Testis (tissue), 3 donors: ENCODE measurements around the gene ARHGAP5. TPM values are rescaled to one million over a fixed set of nuclear protein-coding genes. Genes with fewer than 3 reads are reported as not detected.
"Not testable (repeated sequence)": the region's sequence is repeated elsewhere in the genome, so short reads cannot be mapped to it uniquely, and the experiment has no call there.

Experiments used
- DNase-seq: peaks from one replicate; pipeline ENCODE4 v3.0.0-alpha.2; 2019
- H3K27ac ChIP-seq, 2 donors: fragments of 200-600 bp; sonication (generic); one replicate each; pipeline ENCODE4 v1.5.1; 2019
- H3K27me3 ChIP-seq: fragments of 200-600 bp; sonication (generic); one replicate; pipeline ENCODE4 v1.5.1; 2019
- H3K36me3 ChIP-seq: fragments of 200-600 bp; sonication (generic); one replicate; pipeline ENCODE4 v1.5.1; 2017; ENCODE audit warnings: low read depth; ENCODE audit errors: missing control alignments
- H3K4me1 ChIP-seq: fragments of 200-600 bp; sonication (generic); one replicate; pipeline ENCODE4 v1.5.1; 2019
- H3K4me3 ChIP-seq, 2 donors: fragments of 200-600 bp; sonication (generic); one replicate each; pipeline ENCODE4 v1.5.1; 2017 to 2019
- H3K9me3 ChIP-seq: fragments of 200-600 bp; sonication (generic); one replicate; pipeline ENCODE4 v1.5.1; 2017
- CTCF ChIP-seq, 3 experiments: fragments of 450-650 bp in 2 of 3; fragments of 200-600 bp in 1 of 3; sonication (generic) in 1 of 3; IDR thresholded peaks; one replicate each; pipeline ENCODE4 v1.5.1; 2016 to 2019; ENCODE audit warnings: antibody characterized with exemption in 3 of 3, mild to moderate bottlenecking in 2 of 3, moderate library complexity in 1 of 3
- POLR2A ChIP-seq: fragments of 450-650 bp; IDR thresholded peaks from one replicate; pipeline ENCODE4 v1.6.1; 2017; ENCODE audit warnings: antibody characterized with exemption, mild to moderate bottlenecking, moderate library complexity
- WGBS, 2 donors: methylation state at CpG; one replicate each; pipeline ENCODE4 v1.1.5; 2018; 5-methylcytosine and 5-hydroxymethylcytosine counted together
- intact Hi-C: fragments of 100-400 bp; cut with DNase I; formaldehyde crosslinking; loops from one replicate; pipeline ENCODE4 v1.15.1; 2023; ENCODE audit warnings: low total_unique reads
- polyA plus RNA-seq: library from polyadenylated mRNA; stranded (reverse); fragments of 350-450 nt; fragmentation: Illumina TruSeq; extraction: RNeasy Lipid Tissue Mini Kit (QIAGEN cat#74804); gene quantifications from one replicate; pipeline ENCODE4 v1.2.3, GENCODE V29; 2014; ENCODE audit warnings: low read depth, low replicate concordance; ENCODE audit not compliant: insufficient read depth
- total RNA-seq, 2 donors: library from RNA; depleted of rRNA; stranded (reverse); fragments of >200 nt; gene quantifications; one replicate each; pipeline ENCODE4 v1.2.3, GENCODE V29; 2016

Gene ARHGAP5
- total and polyA plus RNA-seq, 3 donors from 2014 or later: 41.5 to 161 (median 115) TPM

- H3K27me3 ChIP-seq: no peaks in the 10 kb centered on the region
- intact Hi-C loops: no loop called here
- H3K4me1 ChIP-seq: no peaks in the 10 kb centered on the region
- H3K36me3 ChIP-seq: no peaks in the 10 kb centered on the region
- 60 to 66% methylated on average over 7 of the region's 7 CpGs for WGBS, 2 donors
- H3K9me3 ChIP-seq: no peaks in the 10 kb centered on the region
- H3K4me3 ChIP-seq: no peak overlapping the region
- DNase-seq: no peak
- H3K27ac ChIP-seq: no peak overlapping the region
- TF ChIP-seq POLR2A (no peak), CTCF (IDR thresholded peaks at IDR 0.05) (no peak)
These were observed 32.8 kb downstream of the ARHGAP5 start for GRCh38 chr14:32109676-32110547.

- Histone ChIP-seq H3K36me3 (no peaks in the 10 kb centered on the region), H3K27ac (no peak overlapping the region), H3K9me3 (no peaks in the 10 kb centered on the region), H3K27me3 (no peaks in the 10 kb centered on the region), H3K4me1 (no peaks in the 10 kb centered on the region), H3K4me3 (no peak overlapping the region)
- no peak for DNase-seq
- no peak for TF ChIP-seq POLR2A
- TF ChIP-seq CTCF (IDR thresholded peaks at IDR 0.05): no peak
- WGBS, 2 donors: 94 to 100% methylated on average over 2 of the region's 2 CpGs
- intact Hi-C loops: no loop called here
These were observed 33.4 kb downstream of the ARHGAP5 start for GRCh38 chr14:32110548-32110896.

GRCh38 chr14:32121536-32121935, 44.4 kb downstream of the ARHGAP5 start:
- H3K4me1 ChIP-seq: no peaks in the 10 kb centered on the region
- no peaks in the 10 kb centered on the region for H3K27me3 ChIP-seq
- no peak overlapping the region for H3K4me3 ChIP-seq
- H3K36me3 ChIP-seq: no peaks in the 10 kb centered on the region
- no peaks in the 10 kb centered on the region for H3K9me3 ChIP-seq
- intact Hi-C loops: no loop called here
- H3K27ac ChIP-seq: no peak overlapping the region
- DNase-seq: no peak
- TF ChIP-seq POLR2A (no peak), CTCF (IDR thresholded peaks at IDR 0.05) (no peak)

- no peaks in the 10 kb centered on the region for H3K27me3 ChIP-seq
- no peaks in the 10 kb centered on the region for H3K9me3 ChIP-seq
- no peaks in the 10 kb centered on the region for H3K4me1 ChIP-seq
- no peak for DNase-seq
- H3K4me3 ChIP-seq: no peak overlapping the region
- H3K36me3 ChIP-seq: no peaks in the 10 kb centered on the region
- no peak for TF ChIP-seq CTCF (IDR thresholded peaks at IDR 0.05)
- no peak for TF ChIP-seq POLR2A
- WGBS, 2 donors: 97 to 98% methylated on average over 1 of the region's 1 CpG
- H3K27ac ChIP-seq: no peak overlapping the region
- intact Hi-C loops: no loop called here
These were observed 44.8 kb downstream of the ARHGAP5 start for GRCh38 chr14:32121948-32122347.

- H3K9me3 ChIP-seq, H3K4me3 ChIP-seq, intact Hi-C loops, DNase-seq, H3K27me3 ChIP-seq, H3K36me3 ChIP-seq, H3K27ac ChIP-seq, H3K4me1 ChIP-seq: not testable (repeated sequence)
- 92 to 100% methylated on average over 4 to 7 of the region's 13 CpGs for WGBS, 2 donors
These were observed 50.0 kb downstream of the ARHGAP5 start for GRCh38 chr14:32126899-32127730.

GRCh38 chr14:32127731-32128654, 50.9 kb downstream of the ARHGAP5 start:
- H3K27ac ChIP-seq, H3K27me3 ChIP-seq, H3K4me1 ChIP-seq, H3K4me3 ChIP-seq, H3K36me3 ChIP-seq, H3K9me3 ChIP-seq, DNase-seq, intact Hi-C loops: not testable (repeated sequence)
- WGBS, 2 donors: 96 to 97% methylated on average over 26 to 54 of the region's 57 CpGs
